H1 (cell line): ENCODE measurements around the gene TRIP13. TPM values are rescaled to one million over a fixed set of nuclear protein-coding genes. Genes with fewer than 3 reads are reported as not detected.
"Not testable (repeated sequence)": the region's sequence is repeated elsewhere in the genome, so short reads cannot be mapped to it uniquely, and the experiment has no call there.

Source experiments
- CTCF ChIA-PET: fragments of 300-600 bp; sonication (Branson Sonifier 250); formaldehyde crosslinking; loops from one replicate; lab custom pipeline; 2021; ENCODE audit not compliant: partially characterized antibody; lab: Charles Lee
- POLR2A ChIA-PET: fragments of 300-600 bp; sonication (Branson Sonifier 250); formaldehyde crosslinking; loops from one replicate; lab custom pipeline; 2021; ENCODE audit warnings: inconsistent platforms; ENCODE audit not compliant: partially characterized antibody; lab: Charles Lee
- DNase-seq, 2 experiments: peaks; one replicate each; pipeline versions ENCODE4 v3.0.0 to v3.0.0-alpha.2; 2010 to 2022; ENCODE audit warnings: low spot score in 2 of 2, low read depth in 1 of 2, mixed read lengths in 1 of 2
- FAIRE-seq: peaks from 2 replicates; lab custom pipeline; 2011; peaks lifted over from hg19 to GRCh38; lab: Jason Lieb, UNC
- H2AFZ ChIP-seq: 2 replicates; pipeline ENCODE4 v1.8.1; 2012; ENCODE audit warnings: low read length, inconsistent platforms
- H2AK5ac ChIP-seq: 2 replicates; pipeline ENCODE4 v1.6.1; 2013; ENCODE audit warnings: low read depth, low read length
- H2BK120ac ChIP-seq: replicated peaks from 2 replicates; pipeline ENCODE3; 2013; ENCODE audit warnings: low read depth, low read length, inconsistent platforms
- H2BK12ac ChIP-seq: 2 replicates; pipeline ENCODE4 v1.6.1; 2013; ENCODE audit warnings: low read depth, low read length
- H2BK15ac ChIP-seq: 2 replicates; pipeline ENCODE4 v1.6.1; 2013; ENCODE audit warnings: low read length
- H2BK20ac ChIP-seq: 2 replicates; pipeline ENCODE4 v1.6.1; 2013; ENCODE audit warnings: low read length
- H2BK5ac ChIP-seq: 2 replicates; pipeline ENCODE4 v1.6.1; 2013; ENCODE audit warnings: low read depth, low read length
- H3K14ac ChIP-seq: 2 replicates; pipeline ENCODE4 v1.6.1; 2013; ENCODE audit warnings: inconsistent platforms; ENCODE audit not compliant: insufficient read length
- H3K18ac ChIP-seq: 2 replicates; pipeline ENCODE4 v1.6.1; 2013; ENCODE audit warnings: low read length; ENCODE audit errors: extremely low read depth
- H3K23ac ChIP-seq: 2 replicates; pipeline ENCODE4 v1.6.1; 2013; ENCODE audit warnings: inconsistent platforms; ENCODE audit not compliant: insufficient read length
- H3K23me2 ChIP-seq: 2 replicates; pipeline ENCODE4 v1.6.1; 2013; ENCODE audit warnings: low read depth, low read length
- H3K27ac ChIP-seq: 2 replicates; pipeline ENCODE4 v1.6.1; 2011; ENCODE audit warnings: low read depth, low read length, inconsistent platforms
- H3K27me3 ChIP-seq, 4 experiments: replicated peaks in 1 of 4; 1 replicate in 1 of 4; 2 replicates in 3 of 4; pipeline versions ENCODE4 v1.6.1 to v1.8.1; 2011 to 2013; ENCODE audit warnings: low read length in 3 of 4, mild to moderate bottlenecking in 3 of 4, inconsistent platforms in 2 of 4, mixed read lengths in 2 of 4, moderate library complexity in 1 of 4; ENCODE audit not compliant: control insufficient read depth in 3 of 4, insufficient read depth in 3 of 4; ENCODE audit errors: extremely low read depth in 1 of 4
- H3K36me3 ChIP-seq, 4 experiments: 2 replicates each; pipeline versions ENCODE4 v1.6.1 to v1.8.1; 2011 to 2013; ENCODE audit warnings: mild to moderate bottlenecking in 4 of 4, low read length in 3 of 4, moderate library complexity in 2 of 4, control low read depth in 1 of 4, inconsistent platforms in 1 of 4; ENCODE audit not compliant: insufficient read depth in 4 of 4, control insufficient read depth in 2 of 4
- H3K4ac ChIP-seq: replicated peaks from 2 replicates; pipeline ENCODE3; 2013; ENCODE audit warnings: low read length, low read depth, mixed read lengths, inconsistent platforms; ENCODE audit not compliant: insufficient read length
- H3K4me1 ChIP-seq, 4 experiments: replicated peaks in 1 of 4; 1 replicate in 1 of 4; 2 replicates in 3 of 4; pipeline versions ENCODE4 v1.6.1 to v1.8.1; 2011 to 2013; ENCODE audit warnings: low read length in 3 of 4, inconsistent platforms in 2 of 4, mixed read lengths in 1 of 4; ENCODE audit not compliant: insufficient read depth in 4 of 4, control insufficient read depth in 3 of 4
- H3K4me2 ChIP-seq, 2 experiments: 2 replicates each; pipeline versions ENCODE4 v1.6.1 to v1.8.1; 2011 to 2013; ENCODE audit warnings: low read depth in 2 of 2, low read length in 2 of 2, control low read depth in 1 of 2, inconsistent platforms in 1 of 2, mild to moderate bottlenecking in 1 of 2; ENCODE audit not compliant: insufficient read depth in 1 of 2
- H3K4me3 ChIP-seq, 4 experiments: fragments of 200-600, 300-600 bp in 1 of 4; sonication (generic), shearing (Covaris generic), sonication (Bioruptor Twin) in 1 of 4; 2 replicates each; pipeline versions ENCODE4 v1.5.1 to v1.8.1; 2011 to 2016; ENCODE audit warnings: low read length in 4 of 4, low read depth in 3 of 4, control low read depth in 2 of 4, inconsistent platforms in 2 of 4, mild to moderate bottlenecking in 2 of 4, mixed read lengths in 1 of 4, moderate library complexity in 1 of 4; ENCODE audit not compliant: insufficient read depth in 2 of 4; ENCODE audit errors: extremely low read depth in 1 of 4
- H3K56ac ChIP-seq: replicated peaks from 2 replicates; pipeline ENCODE3; 2013; ENCODE audit warnings: low read depth, mild to moderate bottlenecking, mixed read lengths, low read length, inconsistent platforms; ENCODE audit not compliant: insufficient read length
- H3K79me1 ChIP-seq: 2 replicates; pipeline ENCODE4 v1.6.1; 2013; ENCODE audit warnings: low read depth, low read length, control low read depth
- H3K79me2 ChIP-seq, 2 experiments: 2 replicates each; pipeline versions ENCODE4 v1.6.1 to v1.8.1; 2012 to 2013; ENCODE audit warnings: low read length in 2 of 2, mild to moderate bottlenecking in 2 of 2, inconsistent platforms in 1 of 2; ENCODE audit not compliant: insufficient read depth in 2 of 2, control insufficient read depth in 1 of 2
- H3K9ac ChIP-seq, 4 experiments: replicated peaks in 1 of 4; 1 replicate in 1 of 4; 2 replicates in 3 of 4; pipeline versions ENCODE4 v1.6.1 to v1.8.1; 2011 to 2013; ENCODE audit warnings: low read depth in 3 of 4, low read length in 3 of 4, control low read depth in 2 of 4, mild to moderate bottlenecking in 2 of 4, moderate library complexity in 2 of 4, inconsistent platforms in 1 of 4; ENCODE audit errors: extremely low read depth in 1 of 4
- H3K9me3 ChIP-seq, 2 experiments: 2 replicates each; pipeline versions ENCODE4 v1.6.1 to v1.8.1; 2012 to 2013; ENCODE audit warnings: mild to moderate bottlenecking in 2 of 2, moderate library complexity in 2 of 2, control low read depth in 1 of 2, inconsistent platforms in 1 of 2, low read depth in 1 of 2, low read length in 1 of 2, mixed read lengths in 1 of 2; ENCODE audit not compliant: insufficient read depth in 2 of 2
- H4K20me1 ChIP-seq, 2 experiments: replicated peaks in 1 of 2; 2 replicates each; pipeline versions ENCODE3 to v1.8.1; 2011 to 2013; ENCODE audit warnings: inconsistent platforms in 2 of 2, low read length in 2 of 2, mild to moderate bottlenecking in 1 of 2; ENCODE audit not compliant: insufficient read depth in 2 of 2, control insufficient read depth in 1 of 2
- H4K5ac ChIP-seq: 2 replicates; pipeline ENCODE4 v1.6.1; 2013; ENCODE audit warnings: low read length, low read depth, mixed read lengths, inconsistent platforms; ENCODE audit not compliant: insufficient read length
- H4K8ac ChIP-seq: 2 replicates; pipeline ENCODE4 v1.8.0; 2013; ENCODE audit warnings: mild to moderate bottlenecking, moderate library complexity, low read length, inconsistent platforms; ENCODE audit not compliant: insufficient read depth; ENCODE audit errors: extremely low read depth
- H4K91ac ChIP-seq: replicated peaks from 2 replicates; pipeline ENCODE3; 2013; ENCODE audit warnings: low read length, mixed read lengths, inconsistent platforms; ENCODE audit not compliant: insufficient read length
- CBX5 ChIP-seq: fragments of 300-800, 300-1000 bp; sonication (generic); IDR thresholded peaks from 2 replicates; pipeline ENCODE4 v1.7.1; 2016; ENCODE audit warnings: antibody characterized with exemption, low read length, low read depth
- WGBS, 2 experiments: shearing (Covaris generic) in 1 of 2; methylation state at CpG; one replicate each; pipeline versions ENCODE4 v1.1.6 to v1.1.7; 2013 to 2015; ENCODE audit warnings: low lambda C conversion rate in 2 of 2, mixed read lengths in 2 of 2, inconsistent platforms in 1 of 2, low coverage in 1 of 2, missing lambda C conversion rate in 1 of 2; ENCODE audit not compliant: insufficient replicate concordance in 2 of 2, insufficient coverage in 1 of 2, insufficient read length in 1 of 2; ENCODE audit errors: extremely low coverage in 1 of 2, missing lambda C conversion rate in 1 of 2; 5-methylcytosine and 5-hydroxymethylcytosine counted together
- polyA plus RNA-seq, 7 experiments: library from polyadenylated mRNA; depleted of rRNA in 3 of 7; stranded (reverse) in 5 of 7; unstranded in 2 of 7; fragments of >200 nt in 5 of 7; fragments of 200-250 nt in 2 of 7; gene quantifications; 1 replicate in 5 of 7; 2 replicates in 1 of 7; 4 replicates in 1 of 7; pipeline versions ENCODE4 v1.2.1 to v1.2.3, GENCODE V29; 2011 to 2013; ENCODE audit warnings: missing spikeins in 2 of 7, mixed read lengths in 2 of 7
- total RNA-seq: library from RNA; stranded (reverse); fragmentation: NEBNext Ultra II Directional; extraction: Animal tissue kit (Norgen Biotek cat#: 25700); gene quantifications from 2 replicates; pipeline ENCODE4 v1.2.1, GENCODE V29; 2021

Gene TRIP13
- total and polyA plus RNA-seq, 2 of the 8 experiments (the other 6 are each of a cell fraction or from before 2014, with no cell fraction given) = 20.0 to 39.2 TPM

DNA sequence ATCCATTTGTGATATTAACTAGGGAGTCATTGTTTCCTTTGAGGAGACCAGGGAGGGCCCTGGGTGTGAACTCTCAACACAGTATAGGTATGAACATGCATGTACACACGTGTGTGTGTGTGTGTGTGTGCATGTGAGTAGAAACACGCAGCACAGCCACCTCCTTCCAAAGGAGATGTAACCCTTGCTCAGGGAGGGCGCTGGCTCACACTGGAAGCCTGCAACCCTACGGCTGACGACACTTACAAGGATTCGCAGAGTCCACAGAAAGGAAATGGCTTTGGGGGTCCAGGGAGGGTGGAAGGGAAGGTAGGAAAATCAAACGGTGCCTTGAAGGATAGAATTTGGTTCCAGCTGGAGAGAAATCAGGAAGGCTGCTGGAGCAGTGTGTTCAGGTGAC is 21.9 kb downstream of the TRIP13 start:
- Histone ChIP-seq H2BK12ac (no peak overlapping the region), H2BK120ac (no peak overlapping the region), H4K8ac (no peak overlapping the region), H2BK20ac (no peak overlapping the region), H4K20me1 (peaks cover 5 to 17% of the 10 kb centered on the region in 2 experiments), H2BK15ac (no peak overlapping the region), H3K23me2 (no peaks in the 10 kb centered on the region), H3K4me2 (no peak overlapping the region), H2AFZ (no peak overlapping the region), H3K18ac (no peak overlapping the region), H2BK5ac (no peak overlapping the region), H3K27me3 (no peaks in the 10 kb centered on the region), H4K91ac (no peak overlapping the region), H3K9me3 (no peaks in the 10 kb centered on the region), H3K27ac (no peak overlapping the region), H2AK5ac (no peak overlapping the region), H3K79me1 (peaks cover 2% of the 10 kb centered on the region; the same call in 1 of the 2 replicates), H3K36me3 (peaks cover 22 to 67% (median 49%) of the 10 kb centered on the region in 4 experiments), H3K79me2 (no peaks in the 10 kb centered on the region), H4K5ac (no peak overlapping the region), H3K56ac (no peak overlapping the region), H3K23ac (no peak overlapping the region), H3K4me1 (no peaks in the 10 kb centered on the region), H3K9ac (no peak overlapping the region), H3K4me3 (no peak overlapping the region), H3K4ac (no peak overlapping the region), H3K14ac (no peak overlapping the region)
- DNase-seq (no peak), FAIRE-seq (no peak)
- no peak for TF ChIP-seq CBX5
- WGBS, 2 experiments = 91% methylated on average over 7 of the region's 7 CpGs; no CpG with 5 or more reads in 1 of the 2 experiments
- ChIA-PET CTCF (interaction anchor here (1.2 to 2.8 kb wide), 5 partner anchors 8 to 294 kb away, joined by 3 to 13 read pairs (median 5); no protein-coding TSS in a partner anchor), POLR2A (interaction anchor here (1.3 to 1.5 kb wide), 2 partner anchors 12 to 44 kb away, joined by 3 read pairs; no protein-coding TSS in a partner anchor)

DNA sequence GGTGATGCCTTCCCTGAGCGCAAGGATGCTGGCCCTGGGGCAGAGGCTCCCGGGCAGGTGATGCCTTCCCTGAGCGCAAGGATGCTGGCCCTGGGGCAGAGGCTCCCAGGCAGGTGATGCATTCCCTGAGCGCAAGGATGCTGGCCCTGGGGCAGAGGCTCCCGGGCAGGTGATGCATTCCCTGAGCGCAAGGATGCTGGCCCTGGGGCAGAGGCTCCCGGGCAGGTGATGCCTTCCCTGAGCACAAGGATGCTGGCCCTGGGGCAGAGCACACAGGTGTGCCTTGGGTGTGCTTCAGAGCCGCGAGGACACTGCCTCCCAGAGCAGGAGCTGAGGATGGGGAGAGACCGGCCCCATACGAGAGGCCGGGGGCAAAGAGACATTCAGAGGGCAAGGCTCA is 22.7 kb downstream of the TRIP13 start:
- 95% methylated on average over 11 of the region's 12 CpGs; no CpG with 5 or more reads in 1 of the 2 experiments for WGBS, 2 experiments
- H2AFZ ChIP-seq = not testable (repeated sequence)

More for the DNA sequence above, 22.7 kb downstream of the TRIP13 start:
- H3K79me2 ChIP-seq, H3K18ac ChIP-seq, H2BK15ac ChIP-seq, H2AK5ac ChIP-seq, H2BK5ac ChIP-seq, H4K5ac ChIP-seq, FAIRE-seq, H3K23me2 ChIP-seq, DNase-seq, H3K27ac ChIP-seq, POLR2A ChIA-PET, H3K9ac ChIP-seq, H4K8ac ChIP-seq, H3K27me3 ChIP-seq, H2BK12ac ChIP-seq, H3K9me3 ChIP-seq, H3K23ac ChIP-seq, H2BK120ac ChIP-seq, H3K4me2 ChIP-seq, H3K79me1 ChIP-seq, H3K4ac ChIP-seq, H3K14ac ChIP-seq, H3K4me1 ChIP-seq, H2BK20ac ChIP-seq, H4K91ac ChIP-seq, H3K4me3 ChIP-seq, H3K56ac ChIP-seq: not testable (repeated sequence)
- peaks cover 7 to 17% of the 10 kb centered on the region in 2 experiments for H4K20me1 ChIP-seq
- peaks cover 22 to 67% (median 46%) of the 10 kb centered on the region in 4 experiments for H3K36me3 ChIP-seq
- CTCF ChIA-PET = interaction anchor here (1.5 to 2.8 kb wide), 2 partner anchors 8 to 11 kb away, joined by 4 to 13 read pairs; no protein-coding TSS in a partner anchor
